Testis (tissue), 2 donors: Measurements from ENCODE around the gene LNX2.

ENCODE experiments used
- POLR2A ChIP-seq: fragments of 450-650 bp; IDR thresholded peaks from one replicate; pipeline ENCODE4 v1.6.1; 2017; ENCODE audit warnings: antibody characterized with exemption, mild to moderate bottlenecking, moderate library complexity
- TF ChIP-seq, protein P1 (sequence below), 3 experiments: fragments of 450-650 bp in 2 of 3; fragments of 200-600 bp in 1 of 3; sonication (generic) in 1 of 3; IDR thresholded peaks; one replicate each; pipeline ENCODE4 v1.5.1; 2016 to 2019; ENCODE audit warnings: antibody characterized with exemption in 3 of 3, mild to moderate bottlenecking in 2 of 3, moderate library complexity in 1 of 3

GRCh38 chr13:27622102-27622820 lies 1.9 kb upstream of the LNX2 start:
- TF ChIP-seq, protein P1, sequence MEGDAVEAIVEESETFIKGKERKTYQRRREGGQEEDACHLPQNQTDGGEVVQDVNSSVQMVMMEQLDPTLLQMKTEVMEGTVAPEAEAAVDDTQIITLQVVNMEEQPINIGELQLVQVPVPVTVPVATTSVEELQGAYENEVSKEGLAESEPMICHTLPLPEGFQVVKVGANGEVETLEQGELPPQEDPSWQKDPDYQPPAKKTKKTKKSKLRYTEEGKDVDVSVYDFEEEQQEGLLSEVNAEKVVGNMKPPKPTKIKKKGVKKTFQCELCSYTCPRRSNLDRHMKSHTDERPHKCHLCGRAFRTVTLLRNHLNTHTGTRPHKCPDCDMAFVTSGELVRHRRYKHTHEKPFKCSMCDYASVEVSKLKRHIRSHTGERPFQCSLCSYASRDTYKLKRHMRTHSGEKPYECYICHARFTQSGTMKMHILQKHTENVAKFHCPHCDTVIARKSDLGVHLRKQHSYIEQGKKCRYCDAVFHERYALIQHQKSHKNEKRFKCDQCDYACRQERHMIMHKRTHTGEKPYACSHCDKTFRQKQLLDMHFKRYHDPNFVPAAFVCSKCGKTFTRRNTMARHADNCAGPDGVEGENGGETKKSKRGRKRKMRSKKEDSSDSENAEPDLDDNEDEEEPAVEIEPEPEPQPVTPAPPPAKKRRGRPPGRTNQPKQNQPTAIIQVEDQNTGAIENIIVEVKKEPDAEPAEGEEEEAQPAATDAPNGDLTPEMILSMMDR (IDR thresholded peaks at IDR 0.05) = peak in 2 of 3 experiments; percentile 14 to 45
- TF ChIP-seq POLR2A = no peak
